PC-9 (cell line): ENCODE results near the gene RNF8. TPM values are rescaled to one million over a fixed set of nuclear protein-coding genes. Genes with fewer than 3 reads are reported as not detected.
"Not testable (repeated sequence)": the region's sequence is repeated elsewhere in the genome, so short reads cannot be mapped to it uniquely, and the experiment has no call there.

Experiments used
- BruUV-seq: library from RNA; stranded (reverse); fragments of 400-500 nt; replicated peaks from 2 replicates; lab custom pipeline; 2021; lab: Mats Ljungman, UMichigan
- CTCF ChIA-PET: fragments of 300-600 bp; sonication (Branson Sonifier 250); formaldehyde crosslinking; loops from one replicate; lab custom pipeline; 2022; ENCODE audit warnings: antibody characterized with exemption; lab: Charles Lee
- POLR2A ChIA-PET: fragments of 300-600 bp; sonication (Branson Sonifier 250); formaldehyde crosslinking; loops from one replicate; lab custom pipeline; 2022; ENCODE audit warnings: antibody characterized with exemption; ENCODE audit not compliant: unreplicated experiment; lab: Charles Lee
- DNase-seq, 2 experiments: peaks; one replicate each; pipeline versions ENCODE4 v3.0.0 to v3.0.0-alpha.2; 2015 to 2022; ENCODE audit warnings: mixed read lengths in 1 of 2
- H2AFZ ChIP-seq: fragments of 200-600 bp; sonication (generic); 2 replicates; pipeline ENCODE4 v1.8.1; 2017; ENCODE audit warnings: antibody characterized with exemption
- H3F3A ChIP-seq: fragments of 200-600 bp; sonication (generic); 2 replicates; pipeline ENCODE4 v1.8.1; 2017; ENCODE audit warnings: antibody characterized with exemption, mild to moderate bottlenecking, low read depth; ENCODE audit not compliant: insufficient read depth
- H3K27ac ChIP-seq: fragments of 200-600 bp; sonication (generic); 2 replicates; pipeline ENCODE4 v1.6.1; 2016; ENCODE audit warnings: mixed run types
- H3K27me3 ChIP-seq: fragments of 200-600 bp; sonication (generic); 2 replicates; pipeline ENCODE4 v1.6.1; 2016; ENCODE audit warnings: low read depth, mixed run types; ENCODE audit not compliant: insufficient read depth
- H3K36me3 ChIP-seq: fragments of 200-600 bp; sonication (generic); 2 replicates; pipeline ENCODE4 v1.6.1; 2016; ENCODE audit warnings: low read depth, mixed run types
- H3K4me1 ChIP-seq: fragments of 200-600 bp; sonication (generic); replicated peaks from 2 replicates; pipeline ENCODE4 v1.6.1; 2016; ENCODE audit warnings: mixed run types; ENCODE audit not compliant: insufficient read depth
- H3K4me2 ChIP-seq: fragments of 200-600 bp; sonication (generic); 2 replicates; pipeline ENCODE4 v1.6.1; 2017; ENCODE audit warnings: mixed run types
- H3K4me3 ChIP-seq: fragments of 200-600 bp; sonication (generic); 2 replicates; pipeline ENCODE4 v1.6.1; 2016; ENCODE audit warnings: mixed run types
- H3K79me2 ChIP-seq: fragments of 200-600 bp; sonication (generic); 2 replicates; pipeline ENCODE4 v1.6.1; 2017; ENCODE audit warnings: low read depth, mixed run types
- H3K9me2 ChIP-seq: fragments of 200-600 bp; sonication (generic); 2 replicates; pipeline ENCODE4 v1.8.1; 2017; ENCODE audit warnings: mild to moderate bottlenecking; ENCODE audit not compliant: insufficient read depth
- H3K9me3 ChIP-seq: fragments of 200-600 bp; sonication (generic); 2 replicates; pipeline ENCODE4 v1.8.1; 2016; ENCODE audit warnings: low read depth; ENCODE audit not compliant: insufficient read depth
- H4K20me1 ChIP-seq: fragments of 200-600 bp; sonication (generic); 2 replicates; pipeline ENCODE4 v1.8.1; 2017; ENCODE audit not compliant: insufficient read depth
- CTCF ChIP-seq: fragments of 200-600 bp; sonication (generic); conservative IDR thresholded peaks from 2 replicates; pipeline ENCODE4 v1.6.1; 2017; ENCODE audit warnings: mixed run types, antibody characterized with exemption, mild to moderate bottlenecking, moderate library complexity
- EZH2 ChIP-seq: fragments of 200-600 bp; sonication (generic); IDR thresholded peaks from 2 replicates; pipeline ENCODE4 v1.8.0; 2017; ENCODE audit warnings: antibody characterized with exemption, low read depth
- intact Hi-C: fragments of 100-400 bp; cut with micrococcal nuclease; formaldehyde crosslinking; loops from one replicate; pipeline ENCODE4 v1.10.0; 2022; ENCODE audit not compliant: unreplicated experiment
- total RNA-seq: library from RNA; stranded (reverse); gene quantifications from 2 replicates; pipeline ENCODE4 v1.2.3, GENCODE V29; 2021

RNF8 gene
- total RNA-seq, 1 experiment from 2014 or later = 17.5 TPM

DNA sequence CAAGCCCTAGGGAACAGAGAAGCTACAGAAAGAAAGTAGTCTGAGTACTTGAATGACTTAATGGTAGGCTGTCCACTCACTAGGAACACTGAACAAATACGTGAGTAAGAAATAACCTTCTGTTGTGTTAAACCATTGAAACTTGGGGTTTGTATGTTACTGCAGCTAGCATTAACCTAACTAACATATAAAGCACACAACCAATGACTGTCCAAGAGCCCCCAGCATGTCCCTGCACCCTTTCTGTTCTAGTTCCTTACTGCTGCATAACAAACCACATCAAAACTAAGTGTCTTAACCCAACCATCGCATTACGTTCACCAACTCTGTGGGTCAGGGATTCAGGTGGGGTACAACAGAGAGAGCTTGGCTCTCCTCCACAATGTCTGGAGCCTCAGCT, 10.5 kb upstream of the RNF8 start:
- no peak overlapping the region for H2AFZ ChIP-seq
- no peaks in the 10 kb centered on the region for H4K20me1 ChIP-seq
- H3K9me3 ChIP-seq = no peaks in the 10 kb centered on the region
- CTCF ChIA-PET = no interaction called here
- intact Hi-C loops = no loop called here
- POLR2A ChIA-PET = no interaction called here
- no peaks in the 10 kb centered on the region for H3K79me2 ChIP-seq
- H3K27ac ChIP-seq = no peak overlapping the region
- H3K4me2 ChIP-seq = no peak overlapping the region
- TF ChIP-seq CTCF (no peak), EZH2 (no peak)
- no peaks in the 10 kb centered on the region for H3K27me3 ChIP-seq
- H3F3A ChIP-seq = no peaks in the 10 kb centered on the region
- no peaks in the 10 kb centered on the region for H3K9me2 ChIP-seq
- H3K4me1 ChIP-seq = no peaks in the 10 kb centered on the region
- no peak overlapping the region for H3K4me3 ChIP-seq
- H3K36me3 ChIP-seq = no peaks in the 10 kb centered on the region
- no TSS peak for BruUV-seq
- DNase-seq = no peak

- TF ChIP-seq EZH2 (no peak), CTCF (no peak)
- H2AFZ ChIP-seq = no peak overlapping the region
- no peak overlapping the region for H3K4me3 ChIP-seq
- H3K9me2 ChIP-seq = no peaks in the 10 kb centered on the region
- no peaks in the 10 kb centered on the region for H4K20me1 ChIP-seq
- H3K79me2 ChIP-seq = no peaks in the 10 kb centered on the region
- ChIA-PET POLR2A (no interaction called here), CTCF (no interaction called here)
- H3K27ac ChIP-seq = no peak overlapping the region
- H3K9me3 ChIP-seq = no peaks in the 10 kb centered on the region
- H3K36me3 ChIP-seq = no peaks in the 10 kb centered on the region
- no peak for DNase-seq
- H3K27me3 ChIP-seq = no peaks in the 10 kb centered on the region
- no peaks in the 10 kb centered on the region for H3F3A ChIP-seq
- BruUV-seq = no TSS peak
- H3K4me2 ChIP-seq = no peak overlapping the region
- intact Hi-C loops = no loop called here
- no peaks in the 10 kb centered on the region for H3K4me1 ChIP-seq
Measured at GRCh38 chr6:37344308-37344707, 9.5 kb upstream of the RNF8 start.

- CTCF ChIA-PET, DNase-seq, H2AFZ ChIP-seq: not testable (repeated sequence)
Measured at GRCh38 chr6:37345804-37346203, 8.0 kb upstream of the RNF8 start.

DNA sequence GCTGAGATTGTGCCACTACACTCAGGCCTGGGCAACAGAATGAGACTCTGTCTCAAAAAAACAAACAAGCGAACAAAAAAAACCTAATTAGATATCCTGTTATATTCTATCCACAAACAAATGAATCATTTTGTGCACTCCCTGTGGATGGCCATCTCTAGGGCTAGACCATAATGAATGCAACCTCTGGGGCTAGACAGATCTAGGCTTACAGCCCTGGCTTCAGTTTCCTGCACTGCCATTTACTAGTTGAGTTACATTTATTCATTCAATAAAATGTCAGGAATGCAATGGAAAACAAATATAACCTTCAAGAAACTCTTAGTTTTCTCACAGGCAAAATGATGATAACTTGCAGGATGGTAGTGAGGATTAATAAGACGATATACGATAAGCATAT, 6.6 kb upstream of the RNF8 start:
- no peak for DNase-seq
- Histone ChIP-seq H2AFZ (no peak overlapping the region), H3K27ac (no peak overlapping the region), H3K9me3 (no peaks in the 10 kb centered on the region), H4K20me1 (no peaks in the 10 kb centered on the region), H3K4me2 (no peak overlapping the region), H3K4me1 (no peaks in the 10 kb centered on the region), H3K4me3 (no peak overlapping the region), H3K36me3 (no peaks in the 10 kb centered on the region), H3K9me2 (no peaks in the 10 kb centered on the region), H3F3A (no peaks in the 10 kb centered on the region), H3K27me3 (no peaks in the 10 kb centered on the region), H3K79me2 (no peaks in the 10 kb centered on the region)
- BruUV-seq = no TSS peak
- no peak for TF ChIP-seq EZH2
- POLR2A ChIA-PET = interaction anchor here (0.6 kb wide), 1 partner anchor 12 kb away, joined by 4 read pairs; no protein-coding TSS in a partner anchor
- CTCF ChIA-PET = no interaction called here
- intact Hi-C loops = no loop called here

More at GRCh38 chr6:37345804-37346203, 8.0 kb upstream of the RNF8 start:
- intact Hi-C loops, H3K9me2 ChIP-seq, H3K79me2 ChIP-seq, BruUV-seq, POLR2A ChIA-PET, H3K4me3 ChIP-seq, H3K9me3 ChIP-seq, H3K4me1 ChIP-seq, H3K4me2 ChIP-seq, H3K27ac ChIP-seq, H3K27me3 ChIP-seq, H4K20me1 ChIP-seq, H3F3A ChIP-seq, H3K36me3 ChIP-seq: not testable (repeated sequence)
